Measurements from ENCODE around the gene PLEKHM3. TPM values are rescaled to one million over a fixed set of nuclear protein-coding genes. Genes with fewer than 3 reads are reported as not detected.

Gene PLEKHM3
- total and polyA plus RNA-seq, 2 of the 13 experiments (the other 11 are each of a cell fraction or from before 2014, with no cell fraction given): 4.5 to 4.7 TPM

- Histone ChIP-seq H3K27me3 (ENCODE audit: control insufficient read depth in 1 of 2, insufficient read depth in 2 of 2, low read length in 2 of 2) (no peaks in the 10 kb centered on the region), H3K27ac (ENCODE audit: extremely low read length, insufficient read depth, low read length) (no peak overlapping the region)
- no TSS peak for BruUV-seq (replicated peaks)
- no peak for TF ChIP-seq RFX3 (CRISPR knock-in tag; IDR thresholded peaks at IDR 0.05)
- no peak for TF ChIP-seq ZSCAN9 (CRISPR knock-in tag; IDR thresholded peaks at IDR 0.05; ENCODE audit: borderline replicate concordance)
- no peak for TF ChIP-seq E2F2 (CRISPR knock-in tag; IDR thresholded peaks at IDR 0.05; ENCODE audit: borderline replicate concordance)
- TF ChIP-seq TFE3 (CRISPR knock-in tag; IDR thresholded peaks at IDR 0.05): 0 out of 2 replicates have a peak, but pooled peaks have one; percentile 47
- TF ChIP-seq TEAD3 (CRISPR knock-in tag; optimal IDR thresholded peaks at IDR 0.05; ENCODE audit: borderline replicate concordance): peak; percentile 6
- no peak for TF ChIP-seq PLSCR1 (CRISPR knock-in tag; IDR thresholded peaks at IDR 0.05; ENCODE audit: borderline replicate concordance)
- no peak for TF ChIP-seq ZNF549 (CRISPR knock-in tag; IDR thresholded peaks at IDR 0.05)
- 0 out of 4 replicates have a peak, but pooled peaks of 1 of the 2 experiments have one; percentile 13 for TF ChIP-seq EP300 (IDR thresholded peaks at IDR 0.05; ENCODE audit: low read depth in 2 of 2, low read length in 2 of 2)
- no peak for TF ChIP-seq EP300 (CRISPR knock-in tag; IDR thresholded peaks at IDR 0.05; ENCODE audit: borderline replicate concordance)
- TF ChIP-seq ZNF574 (CRISPR knock-in tag; IDR thresholded peaks at IDR 0.05): no peak
- no peak for TF ChIP-seq ATAD3A (CRISPR knock-in tag; IDR thresholded peaks at IDR 0.05)
- TF ChIP-seq RFXAP (CRISPR knock-in tag; IDR thresholded peaks at IDR 0.05; ENCODE audit: borderline replicate concordance): no peak
- no peak for TF ChIP-seq PATZ1 (CRISPR knock-in tag; IDR thresholded peaks at IDR 0.05)
These were observed 245.8 kb downstream of the PLEKHM3 start for GRCh38 chr2:207779523-207779922.

More at GRCh38 chr2:207779523-207779922, 245.8 kb downstream of the PLEKHM3 start:
- DNase-seq (ENCODE audit: low spot score): peak; percentile 46
- Histone ChIP-seq H4K20me1 (ENCODE audit: insufficient read depth, low read length) (no peaks in the 10 kb centered on the region), H3K4me3 (replicated peaks in 1 of 3; ENCODE audit: insufficient read depth in 1 of 3, low read depth in 2 of 3, low read length in 3 of 3) (no peak overlapping the region), H3K9me3 (ENCODE audit: low read length) (no peaks in the 10 kb centered on the region), H3K36me3 (replicated peaks in 1 of 2; ENCODE audit: control insufficient read depth in 1 of 2, insufficient read depth in 2 of 2, low read length in 2 of 2) (no peaks in the 10 kb centered on the region), H2AFZ (ENCODE audit: low read length) (no peak overlapping the region), H3K9ac (ENCODE audit: insufficient read depth, low read depth, low read length) (no peak overlapping the region), H3K4me2 (ENCODE audit: low read depth, low read length) (no peak overlapping the region), H3K79me2 (ENCODE audit: insufficient read depth, low read length) (no peaks in the 10 kb centered on the region), H3K4me1 (ENCODE audit: insufficient read depth, low read length) (peaks cover 98% of the 10 kb centered on the region)
- WGBS (ENCODE audit: low lambda C conversion rate): 74% methylated on average over 11 of the region's 11 CpGs
- POLR2A ChIA-PET: interaction anchor here (0.7 to 5.9 kb wide), 10 partner anchors 9 to 255 kb away, joined by 3 to 75 read pairs (median 4); partner anchors contain the start of gene FZD5
- CTCF ChIA-PET (ENCODE audit: low intra/inter-chr PET ratio, low total read pairs): no interaction called here
- intact Hi-C loops (cut with micrococcal nuclease; ENCODE audit: unreplicated experiment): no loop called here
- ATAC-seq: no peak
- FAIRE-seq: no peak
- in situ Hi-C loops (cut with HindIII; ENCODE audit: extremely low pct_ligation_motif_present, low pct_unique_long_range_greater_than_20kb): no loop called here

All from HepG2 (cell line).